ENCODE measurements around the gene GFI1.

The GFI1 gene

GRCh38 chr1:92487078-92487605 is 417 bp upstream of the GFI1 start:
- DNase-seq = no peak

GRCh38 chr1:92485381-92486250 is 1.1 kb downstream of the GFI1 start:
- peak; percentile 27 for DNase-seq

- DNase-seq = peak; percentile 13
These were observed 2.0 kb downstream of the GFI1 start for GRCh38 chr1:92484472-92485380.

GRCh38 chr1:92483610-92484471 is 2.9 kb downstream of the GFI1 start:
- no peak for DNase-seq

GRCh38 chr1:92482665-92483609 is 3.8 kb downstream of the GFI1 start:
- no peak for DNase-seq

GRCh38 chr1:92481971-92482664 is 4.6 kb downstream of the GFI1 start:
- no peak for DNase-seq

- DNase-seq = no peak
These were observed 5.2 kb downstream of the GFI1 start for GRCh38 chr1:92481599-92481925.

GRCh38 chr1:92480813-92481598 is 5.7 kb downstream of the GFI1 start:
- no peak for DNase-seq

GRCh38 chr1:92480200-92480812 is 6.4 kb downstream of the GFI1 start:
- DNase-seq = no peak

- DNase-seq = no peak
These were observed 7.1 kb downstream of the GFI1 start for GRCh38 chr1:92479587-92479986.

GRCh38 chr1:92478393-92478792 is 8.3 kb downstream of the GFI1 start:
- DNase-seq = no peak

GRCh38 chr1:92476071-92476631 is 10.6 kb downstream of the GFI1 start:
- DNase-seq = no peak

GRCh38 chr1:92475029-92475428 is 11.7 kb downstream of the GFI1 start:
- no peak for DNase-seq

- no peak for DNase-seq
These were observed 12.8 kb downstream of the GFI1 start for GRCh38 chr1:92473781-92474495.

- DNase-seq = no peak
These were observed 16.5 kb downstream of the GFI1 start for GRCh38 chr1:92470216-92470615.

- DNase-seq = no peak
These were observed 19.9 kb downstream of the GFI1 start for GRCh38 chr1:92466683-92467352.

- DNase-seq = no peak
These were observed 21.5 kb downstream of the GFI1 start for GRCh38 chr1:92465256-92465647.
